ENCODE results near the gene ZMAT2.

- no peak for TF ChIP-seq POLR2A (IDR thresholded peaks at IDR 0.05; ENCODE audit: low read depth, low read length)
- TF ChIP-seq TAF1 (IDR thresholded peaks at IDR 0.05; ENCODE audit: low read depth, low read length) = no peak
- TF ChIP-seq POLR2AphosphoS5 (IDR thresholded peaks at IDR 0.05; ENCODE audit: low read depth, low read length) = no peak
- no peak for TF ChIP-seq SPI1 (IDR thresholded peaks at IDR 0.05; ENCODE audit: low read depth, low read length)
Observed at GRCh38 chr5:140718266-140718592, 18.0 kb downstream of the ZMAT2 start.
